ENCODE results near the gene CNTFR. TPM values are rescaled to one million over a fixed set of nuclear protein-coding genes. Genes with fewer than 3 reads are reported as not detected.

The CNTFR gene
- total RNA-seq, 1 donor from 2014 or later, result 7.4 TPM

GRCh38 chr9:34566322-34566721, 23.2 kb downstream of the CNTFR start:
- Histone ChIP-seq H3K9me3 (ENCODE audit: insufficient read depth, low read depth, low read length) (no peaks in the 10 kb centered on the region), H3K4me3 (ENCODE audit: insufficient read depth, low read depth, low read length) (no peak overlapping the region), H3K9ac (ENCODE audit: low read length) (no peak overlapping the region), H3K36me3 (ENCODE audit: insufficient read depth, low read length) (no peaks in the 10 kb centered on the region), H3K4me2 (ENCODE audit: low read length) (no peak overlapping the region), H2AFZ (ENCODE audit: low read depth, low read length) (no peak overlapping the region), H3K27ac (ENCODE audit: low read depth, low read length) (no peak overlapping the region), H3K27me3 (ENCODE audit: insufficient read depth, low read length) (peaks cover 28% of the 10 kb centered on the region), H4K20me1 (ENCODE audit: insufficient read depth, low read length) (no peaks in the 10 kb centered on the region), H3K79me2 (ENCODE audit: insufficient read depth, low read length) (no peaks in the 10 kb centered on the region), H3K4me1 (ENCODE audit: insufficient read depth, low read length) (no peaks in the 10 kb centered on the region)
- Mint-ChIP-seq H3K4me3 (ENCODE audit: unreplicated experiment) (no peak overlapping the region), H3K4me1 (ENCODE audit: low read depth, unreplicated experiment) (peaks cover 14% of the 10 kb centered on the region), H3K36me3 (ENCODE audit: low read depth, unreplicated experiment) (peaks cover 31% of the 10 kb centered on the region), H3K27ac (ENCODE audit: unreplicated experiment) (no peak overlapping the region), H3K27me3 (ENCODE audit: low read depth, unreplicated experiment) (peaks cover 49% of the 10 kb centered on the region), H3K9me3 (ENCODE audit: unreplicated experiment) (peaks cover 8% of the 10 kb centered on the region)
- TF ChIP-seq EZH2 (IDR thresholded peaks at IDR 0.05; ENCODE audit: insufficient read depth, low read length), result no peak
- no peak for TF ChIP-seq CTCF (IDR thresholded peaks at IDR 0.05; ENCODE audit: insufficient read depth, low read depth, low read length)
- no peak for DNase-seq (ENCODE audit: low read depth)
- FAIRE-seq, result no peak

- Histone ChIP-seq H3K4me2 (ENCODE audit: low read length) (no peak overlapping the region), H3K9ac (ENCODE audit: low read length) (no peak overlapping the region), H4K20me1 (ENCODE audit: insufficient read depth, low read length) (no peaks in the 10 kb centered on the region), H2AFZ (ENCODE audit: low read depth, low read length) (no peak overlapping the region), H3K4me1 (ENCODE audit: insufficient read depth, low read length) (no peaks in the 10 kb centered on the region), H3K27ac (ENCODE audit: low read depth, low read length) (no peak overlapping the region), H3K9me3 (ENCODE audit: insufficient read depth, low read depth, low read length) (no peaks in the 10 kb centered on the region), H3K79me2 (ENCODE audit: insufficient read depth, low read length) (no peaks in the 10 kb centered on the region), H3K27me3 (ENCODE audit: insufficient read depth, low read length) (peaks cover 26% of the 10 kb centered on the region), H3K36me3 (ENCODE audit: insufficient read depth, low read length) (no peaks in the 10 kb centered on the region), H3K4me3 (ENCODE audit: insufficient read depth, low read depth, low read length) (no peak overlapping the region)
- no peak overlapping the region for H3K4me3 Mint-ChIP-seq (ENCODE audit: unreplicated experiment)
- no peak for TF ChIP-seq EZH2 (IDR thresholded peaks at IDR 0.05; ENCODE audit: insufficient read depth, low read length)
- no peak for DNase-seq (ENCODE audit: low read depth)
- peaks cover 16% of the 10 kb centered on the region for H3K4me1 Mint-ChIP-seq (ENCODE audit: low read depth, unreplicated experiment)
- H3K27ac Mint-ChIP-seq (ENCODE audit: unreplicated experiment), result no peak overlapping the region
- H3K27me3 Mint-ChIP-seq (ENCODE audit: low read depth, unreplicated experiment), result peaks cover 46% of the 10 kb centered on the region
- FAIRE-seq, result no peak
- peaks cover 31% of the 10 kb centered on the region for H3K36me3 Mint-ChIP-seq (ENCODE audit: low read depth, unreplicated experiment)
- peaks cover 8% of the 10 kb centered on the region for H3K9me3 Mint-ChIP-seq (ENCODE audit: unreplicated experiment)
These were observed 23.7 kb downstream of the CNTFR start for GRCh38 chr9:34565856-34566255.

- Mint-ChIP-seq H3K9me3 (ENCODE audit: unreplicated experiment) (peaks cover 8% of the 10 kb centered on the region), H3K4me1 (ENCODE audit: low read depth, unreplicated experiment) (peaks cover 14% of the 10 kb centered on the region), H3K27ac (ENCODE audit: unreplicated experiment) (no peak overlapping the region), H3K27me3 (ENCODE audit: low read depth, unreplicated experiment) (peaks cover 37% of the 10 kb centered on the region), H3K36me3 (ENCODE audit: low read depth, unreplicated experiment) (peaks cover 31% of the 10 kb centered on the region), H3K4me3 (ENCODE audit: unreplicated experiment) (no peak overlapping the region)
- no peak overlapping the region for H2AFZ ChIP-seq (ENCODE audit: low read depth, low read length)
- H3K27me3 ChIP-seq (ENCODE audit: insufficient read depth, low read length), result peaks cover 17% of the 10 kb centered on the region
- H4K20me1 ChIP-seq (ENCODE audit: insufficient read depth, low read length), result no peaks in the 10 kb centered on the region
- no peaks in the 10 kb centered on the region for H3K9me3 ChIP-seq (ENCODE audit: insufficient read depth, low read depth, low read length)
- H3K9ac ChIP-seq (ENCODE audit: low read length), result no peak overlapping the region
- no peak overlapping the region for H3K4me3 ChIP-seq (ENCODE audit: insufficient read depth, low read depth, low read length)
- FAIRE-seq (no peak), DNase-seq (ENCODE audit: low read depth) (no peak)
- H3K4me1 ChIP-seq (ENCODE audit: insufficient read depth, low read length), result peaks cover 8% of the 10 kb centered on the region
- H3K79me2 ChIP-seq (ENCODE audit: insufficient read depth, low read length), result no peaks in the 10 kb centered on the region
- no peaks in the 10 kb centered on the region for H3K36me3 ChIP-seq (ENCODE audit: insufficient read depth, low read length)
- no peak overlapping the region for H3K4me2 ChIP-seq (ENCODE audit: low read length)
- no peak overlapping the region for H3K27ac ChIP-seq (ENCODE audit: low read depth, low read length)
- TF ChIP-seq CTCF (IDR thresholded peaks at IDR 0.05; ENCODE audit: insufficient read depth, low read depth, low read length) (no peak), EZH2 (IDR thresholded peaks at IDR 0.05; ENCODE audit: insufficient read depth, low read length) (no peak)
These were observed 24.9 kb downstream of the CNTFR start for GRCh38 chr9:34564617-34565016.

All from astrocyte (in vitro differentiated cells and primary cell).